Measurements from ENCODE around the gene ATP2B2. TPM values are rescaled to one million over a fixed set of nuclear protein-coding genes. Genes with fewer than 3 reads are reported as not detected.

Gene ATP2B2
- total and polyA plus RNA-seq, 10 of the 15 experiments (the other 5 are each of a cell fraction or from before 2014, with no cell fraction given): 0.04 TPM; not detected in 9

- Histone ChIP-seq H3K4me2 (ENCODE audit: control insufficient read depth, insufficient read depth) (no peak overlapping the region), H3K27me3 (replicated peaks in 1 of 2; ENCODE audit: control insufficient read depth in 2 of 2, insufficient read depth in 2 of 2, low read length in 1 of 2) (peaks cover 0 to 3% of the 10 kb centered on the region in 2 experiments; a peak in 3 of 4 replicates), H3K79me2 (ENCODE audit: control insufficient read depth, insufficient read depth, low read length) (no peaks in the 10 kb centered on the region), H3K27ac (ENCODE audit: control insufficient read depth, insufficient read depth) (no peak overlapping the region), H3K36me3 (ENCODE audit: control insufficient read depth in 2 of 2, insufficient read depth in 2 of 2, low read length in 1 of 2) (no peaks in the 10 kb centered on the region), H3K4me1 (ENCODE audit: control insufficient read depth, insufficient read depth, low read length) (no peaks in the 10 kb centered on the region), H4K20me1 (ENCODE audit: control insufficient read depth, insufficient read depth) (no peaks in the 10 kb centered on the region), H2AFZ (ENCODE audit: control insufficient read depth, low read depth, low read length) (no peak overlapping the region), H3K4me3 (no peak overlapping the region), H3K9ac (ENCODE audit: control insufficient read depth, insufficient read depth, low read length) (no peak overlapping the region), H3K9me3 (replicated peaks; ENCODE audit: control insufficient read depth, insufficient read depth, low read length) (no peaks in the 10 kb centered on the region)
- intact Hi-C loops (cut with micrococcal nuclease; ENCODE audit: unreplicated experiment) (no loop called here), in situ Hi-C loops (cut with MboI) (no loop called here)
- POLR2A ChIA-PET: no interaction called here
- TF ChIP-seq HDGF (IDR thresholded peaks at IDR 0.05) (no peak), SRF (IDR thresholded peaks at IDR 0.05; ENCODE audit: low read depth in 2 of 2, low read length in 2 of 2) (no peak)
- DNase-seq (ENCODE audit: low read depth, low spot score): no peak
- ATAC-seq: no peak
- WGBS (ENCODE audit: insufficient coverage, insufficient replicate concordance, low lambda C conversion rate, missing lambda C conversion rate): 8% methylated on average over 22 of the region's 22 CpGs
- no peak for FAIRE-seq
- CTCF ChIA-PET: no interaction called here
- SMC1A ChIA-PET (ENCODE audit: uncharacterized antibody, unreplicated experiment): no interaction called here
- RAD21 ChIA-PET (ENCODE audit: unreplicated experiment): no interaction called here
- no TSS peak for BruUV-seq (replicated peaks)
Measured at GRCh38 chr3:10505791-10506585, 602 bp upstream of the ATP2B2 start.

DNA sequence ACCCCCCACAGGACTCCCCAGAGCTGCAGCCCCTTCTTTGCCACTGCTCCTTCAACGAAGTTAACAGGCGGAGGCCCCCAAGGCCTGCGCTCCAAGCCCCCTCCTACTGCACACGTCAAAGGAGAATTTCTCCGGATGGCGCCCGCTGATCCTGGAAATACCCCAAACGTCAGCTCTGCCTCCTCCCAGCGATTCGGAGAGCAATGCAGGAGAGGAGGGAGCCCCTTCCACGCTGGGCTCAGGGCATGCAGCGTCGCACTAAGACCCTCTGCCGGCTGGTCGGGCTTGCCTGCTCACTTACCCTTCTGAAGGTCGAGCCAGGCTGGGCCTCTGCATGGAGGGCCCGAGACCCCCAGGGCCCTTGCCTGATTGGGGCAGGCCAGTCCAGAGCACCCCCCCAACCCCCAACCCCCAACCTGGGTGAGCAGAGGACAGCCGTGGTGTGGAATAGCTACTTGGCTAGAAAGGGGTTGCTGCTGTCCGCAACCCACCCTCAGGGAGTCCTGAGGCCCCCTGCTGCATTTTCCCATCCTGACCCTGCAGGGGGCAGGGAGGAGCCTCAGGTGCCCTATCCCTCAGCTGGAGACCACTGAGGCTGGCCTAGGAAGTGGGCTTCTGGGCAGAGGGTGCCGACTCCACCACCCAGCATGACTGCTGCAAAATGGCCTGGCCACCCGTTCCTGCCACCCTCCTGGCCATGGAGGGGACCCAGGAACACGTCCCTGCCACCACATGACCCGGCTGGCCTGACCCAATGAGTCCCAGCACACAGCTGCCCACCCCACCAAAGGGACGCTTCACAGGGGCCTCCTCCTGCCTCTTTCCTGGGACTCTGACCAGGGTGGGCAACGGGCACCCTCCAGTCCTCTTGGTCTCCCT, 976 bp downstream of the ATP2B2 start:
- SMC1A ChIA-PET (ENCODE audit: uncharacterized antibody, unreplicated experiment): no interaction called here
- H3K9me3 ChIP-seq (replicated peaks; ENCODE audit: control insufficient read depth, insufficient read depth, low read length): no peaks in the 10 kb centered on the region
- H3K27ac ChIP-seq (ENCODE audit: control insufficient read depth, insufficient read depth): no peak overlapping the region
- POLR2A ChIA-PET: no interaction called here
- 42% methylated on average over 25 of the region's 25 CpGs for WGBS (ENCODE audit: insufficient coverage, insufficient replicate concordance, low lambda C conversion rate, missing lambda C conversion rate)
- no peaks in the 10 kb centered on the region for H4K20me1 ChIP-seq (ENCODE audit: control insufficient read depth, insufficient read depth)
- no peak overlapping the region for H3K4me3 ChIP-seq
- intact Hi-C loops (cut with micrococcal nuclease; ENCODE audit: unreplicated experiment): no loop called here
- H3K9ac ChIP-seq (ENCODE audit: control insufficient read depth, insufficient read depth, low read length): no peak overlapping the region
- CTCF ChIA-PET: no interaction called here
- RAD21 ChIA-PET (ENCODE audit: unreplicated experiment): no interaction called here
- in situ Hi-C loops (cut with MboI): no loop called here
- ATAC-seq (no peak), DNase-seq (ENCODE audit: low read depth, low spot score) (no peak), FAIRE-seq (no peak)
- H3K79me2 ChIP-seq (ENCODE audit: control insufficient read depth, insufficient read depth, low read length): no peaks in the 10 kb centered on the region
- no peak overlapping the region for H2AFZ ChIP-seq (ENCODE audit: control insufficient read depth, low read depth, low read length)
- BruUV-seq (replicated peaks): no TSS peak
- no peaks in the 10 kb centered on the region for H3K36me3 ChIP-seq (ENCODE audit: control insufficient read depth in 2 of 2, insufficient read depth in 2 of 2, low read length in 1 of 2)
- H3K4me1 ChIP-seq (ENCODE audit: control insufficient read depth, insufficient read depth, low read length): no peaks in the 10 kb centered on the region
- H3K27me3 ChIP-seq (replicated peaks in 1 of 2; ENCODE audit: control insufficient read depth in 2 of 2, insufficient read depth in 2 of 2, low read length in 1 of 2): peaks cover 0 to 3% of the 10 kb centered on the region in 2 experiments; a peak in 3 of 4 replicates
- no peak overlapping the region for H3K4me2 ChIP-seq (ENCODE audit: control insufficient read depth, insufficient read depth)
- TF ChIP-seq FOS (IDR thresholded peaks at IDR 0.05; ENCODE audit: borderline replicate concordance, extremely low read depth, insufficient read length): no peak
- TF ChIP-seq RB1 (IDR thresholded peaks at IDR 0.05; ENCODE audit: borderline replicate concordance): no peak
- TF ChIP-seq ASH2L (IDR thresholded peaks at IDR 0.05; ENCODE audit: borderline replicate concordance, low read depth): no peak
- TF ChIP-seq, protein P1, sequence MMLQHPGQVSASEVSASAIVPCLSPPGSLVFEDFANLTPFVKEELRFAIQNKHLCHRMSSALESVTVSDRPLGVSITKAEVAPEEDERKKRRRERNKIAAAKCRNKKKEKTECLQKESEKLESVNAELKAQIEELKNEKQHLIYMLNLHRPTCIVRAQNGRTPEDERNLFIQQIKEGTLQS (IDR thresholded peaks at IDR 0.05; ENCODE audit: borderline replicate concordance, extremely low read depth, low read depth, low read length): no peak
- TF ChIP-seq, protein P2, sequence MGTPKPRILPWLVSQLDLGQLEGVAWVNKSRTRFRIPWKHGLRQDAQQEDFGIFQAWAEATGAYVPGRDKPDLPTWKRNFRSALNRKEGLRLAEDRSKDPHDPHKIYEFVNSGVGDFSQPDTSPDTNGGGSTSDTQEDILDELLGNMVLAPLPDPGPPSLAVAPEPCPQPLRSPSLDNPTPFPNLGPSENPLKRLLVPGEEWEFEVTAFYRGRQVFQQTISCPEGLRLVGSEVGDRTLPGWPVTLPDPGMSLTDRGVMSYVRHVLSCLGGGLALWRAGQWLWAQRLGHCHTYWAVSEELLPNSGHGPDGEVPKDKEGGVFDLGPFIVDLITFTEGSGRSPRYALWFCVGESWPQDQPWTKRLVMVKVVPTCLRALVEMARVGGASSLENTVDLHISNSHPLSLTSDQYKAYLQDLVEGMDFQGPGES (IDR thresholded peaks at IDR 0.05): no peak
- TF ChIP-seq IRF4 (IDR thresholded peaks at IDR 0.05; ENCODE audit: low read depth, low read length): no peak
- TF ChIP-seq CBX5 (IDR thresholded peaks at IDR 0.05; ENCODE audit: low read depth): no peak
- TF ChIP-seq RBBP5 (conservative IDR thresholded peaks at IDR 0.05): no peak
- TF ChIP-seq RELA (IDR thresholded peaks at IDR 0.05; ENCODE audit: borderline replicate concordance, partially characterized antibody): no peak
- TF ChIP-seq BACH1 (IDR thresholded peaks at IDR 0.05; ENCODE audit: borderline replicate concordance): no peak
- no peak for TF ChIP-seq RAD21 (IDR thresholded peaks at IDR 0.05; ENCODE audit: insufficient read depth, low read depth, low read length)
- no peak for TF ChIP-seq MTA3 (IDR thresholded peaks at IDR 0.05; ENCODE audit: borderline replicate concordance, low read length)
- TF ChIP-seq BCL11A (IDR thresholded peaks at IDR 0.05; ENCODE audit: low read depth, low read length): no peak
- no peak for TF ChIP-seq MEF2A (IDR thresholded peaks at IDR 0.05; ENCODE audit: insufficient read depth, low read depth, low read length)
